ENCODE results near the gene CBX3.

DNA sequence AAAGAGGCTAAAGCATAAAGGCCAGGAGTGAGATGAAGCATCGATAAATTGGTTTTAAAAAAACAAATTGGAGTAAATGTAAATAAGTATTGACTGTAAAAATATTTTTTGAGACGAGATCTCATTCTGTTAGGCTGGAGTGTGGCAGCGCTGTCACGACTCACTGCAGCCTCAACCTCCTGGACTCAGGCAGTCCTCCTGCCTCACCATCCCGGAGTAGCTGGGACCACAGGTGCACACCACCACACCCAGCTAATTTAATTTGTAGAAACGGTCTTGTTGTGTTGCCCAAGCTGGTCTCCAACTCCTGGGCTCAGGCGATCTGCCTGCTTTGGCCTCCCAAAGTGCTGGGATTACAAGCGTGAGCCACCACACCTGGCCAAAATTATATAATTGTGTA is 18.8 kb upstream of the CBX3 start:
- TF ChIP-seq POLR2A (IDR thresholded peaks at IDR 0.05; ENCODE audit: low read depth), result no peak
- TF ChIP-seq, protein P1, sequence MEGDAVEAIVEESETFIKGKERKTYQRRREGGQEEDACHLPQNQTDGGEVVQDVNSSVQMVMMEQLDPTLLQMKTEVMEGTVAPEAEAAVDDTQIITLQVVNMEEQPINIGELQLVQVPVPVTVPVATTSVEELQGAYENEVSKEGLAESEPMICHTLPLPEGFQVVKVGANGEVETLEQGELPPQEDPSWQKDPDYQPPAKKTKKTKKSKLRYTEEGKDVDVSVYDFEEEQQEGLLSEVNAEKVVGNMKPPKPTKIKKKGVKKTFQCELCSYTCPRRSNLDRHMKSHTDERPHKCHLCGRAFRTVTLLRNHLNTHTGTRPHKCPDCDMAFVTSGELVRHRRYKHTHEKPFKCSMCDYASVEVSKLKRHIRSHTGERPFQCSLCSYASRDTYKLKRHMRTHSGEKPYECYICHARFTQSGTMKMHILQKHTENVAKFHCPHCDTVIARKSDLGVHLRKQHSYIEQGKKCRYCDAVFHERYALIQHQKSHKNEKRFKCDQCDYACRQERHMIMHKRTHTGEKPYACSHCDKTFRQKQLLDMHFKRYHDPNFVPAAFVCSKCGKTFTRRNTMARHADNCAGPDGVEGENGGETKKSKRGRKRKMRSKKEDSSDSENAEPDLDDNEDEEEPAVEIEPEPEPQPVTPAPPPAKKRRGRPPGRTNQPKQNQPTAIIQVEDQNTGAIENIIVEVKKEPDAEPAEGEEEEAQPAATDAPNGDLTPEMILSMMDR (IDR thresholded peaks at IDR 0.05), result no peak

All from esophagus muscularis mucosa (tissue), 3 donors.